Putamen (tissue), 1 donor: ENCODE results near the gene ASB7.
"Not testable (repeated sequence)": the region's sequence is repeated elsewhere in the genome, so short reads cannot be mapped to it uniquely, and the experiment has no call there.

Source experiments
- DNase-seq: peaks from one replicate; pipeline ENCODE4 v3.0.0-alpha.2; 2016; ENCODE audit warnings: low spot score

ASB7 gene

GRCh38 chr15:100651253-100651652, 48.9 kb downstream of the ASB7 start:
- DNase-seq: no peak

- no peak for DNase-seq
Observed at GRCh38 chr15:100652116-100652515, 49.7 kb downstream of the ASB7 start.

GRCh38 chr15:100653608-100654007, 51.2 kb downstream of the ASB7 start:
- no peak for DNase-seq

GRCh38 chr15:100658895-100659294, 56.5 kb downstream of the ASB7 start:
- no peak for DNase-seq

- DNase-seq: no peak
Observed at GRCh38 chr15:100661156-100661555, 58.8 kb downstream of the ASB7 start.

GRCh38 chr15:100663086-100663914, 60.9 kb downstream of the ASB7 start:
- DNase-seq: no peak

- DNase-seq: no peak
Observed at GRCh38 chr15:100663915-100664281, 61.5 kb downstream of the ASB7 start.

GRCh38 chr15:100665570-100665969, 63.2 kb downstream of the ASB7 start:
- no peak for DNase-seq

- no peak for DNase-seq
Observed at GRCh38 chr15:100667405-100668347, 65.3 kb downstream of the ASB7 start.

- no peak for DNase-seq
Observed at GRCh38 chr15:100668348-100668745, 66.0 kb downstream of the ASB7 start.

- no peak for DNase-seq
Observed at GRCh38 chr15:100669260-100669659, 66.9 kb downstream of the ASB7 start.

- DNase-seq: no peak
Observed at GRCh38 chr15:100670505-100671021, 68.2 kb downstream of the ASB7 start.

- no peak for DNase-seq
Observed at GRCh38 chr15:100671124-100671680, 68.8 kb downstream of the ASB7 start.

GRCh38 chr15:100671858-100672543, 69.6 kb downstream of the ASB7 start:
- DNase-seq: no peak

- no peak for DNase-seq
Observed at GRCh38 chr15:100672959-100673358, 70.6 kb downstream of the ASB7 start.

GRCh38 chr15:100679151-100679550, 76.8 kb downstream of the ASB7 start:
- DNase-seq: not testable (repeated sequence)

- DNase-seq: no peak
Observed at GRCh38 chr15:100680726-100681125, 78.3 kb downstream of the ASB7 start.

- no peak for DNase-seq
Observed at GRCh38 chr15:100681335-100681746, 79.0 kb downstream of the ASB7 start.

GRCh38 chr15:100682468-100682867, 80.1 kb downstream of the ASB7 start:
- no peak for DNase-seq

GRCh38 chr15:100683434-100683833, 81.0 kb downstream of the ASB7 start:
- no peak for DNase-seq

- no peak for DNase-seq
Observed at GRCh38 chr15:100684591-100684990, 82.2 kb downstream of the ASB7 start.
